K562 (cell line): ENCODE measurements around the gene GAPT. TPM values are rescaled to one million over a fixed set of nuclear protein-coding genes. Genes with fewer than 3 reads are reported as not detected.

Experiments used
- ATAC-seq: fragments of 200-7000 bp; cut with Tn5 transposase; 3 replicates; pipeline ENCODE4 v1.9.1; 2020; ENCODE audit warnings: moderate library complexity
- BruUV-seq: library from RNA; stranded (reverse); fragments of 400-500 nt; replicated peaks from 2 replicates; lab custom pipeline; 2021; lab: Mats Ljungman, UMichigan
- CTCF ChIA-PET: fragments of 300-600 bp; formaldehyde crosslinking; extraction: SDS; loops from one replicate; lab custom pipeline; 2021; ENCODE audit warnings: low intra/inter-chr PET ratio; lab: Yijun Ruan, JAX
- POLR2A ChIA-PET: fragments of 300-600, 350-650 bp; sonication (Branson Sonifier 250); formaldehyde crosslinking; extraction: SDS; loops from one replicate; lab custom pipeline; 2021; ENCODE audit warnings: antibody characterized with exemption, inconsistent platforms; lab: Yijun Ruan, JAX
- DNase-seq, 4 experiments: peaks; one replicate each; pipeline versions ENCODE4 v3.0.0 to v3.0.0-alpha.2; 2011 to 2018; ENCODE audit warnings: low spot score in 3 of 4, mixed read lengths in 3 of 4; ENCODE audit errors: extremely low read depth in 1 of 4
- FAIRE-seq: peaks from 2 replicates; lab custom pipeline; 2011; peaks lifted over from hg19 to GRCh38; lab: Jason Lieb, UNC
- H2AFZ ChIP-seq: 2 replicates; pipeline ENCODE4 v1.6.0; 2011; ENCODE audit warnings: low read depth, low read length, control low read depth, inconsistent platforms
- H3K27ac ChIP-seq: fragments of 200-600 bp; 3 replicates; pipeline ENCODE4 v1.8.0; 2011; ENCODE audit warnings: low read depth, mild to moderate bottlenecking, control low read depth, inconsistent platforms, low read length, moderate library complexity, mixed read lengths; ENCODE audit errors: extremely low read depth
- H3K27me3 ChIP-seq, 2 experiments: fragments of 300-600 bp in 1 of 2; 2 replicates in 1 of 2; 3 replicates in 1 of 2; pipeline versions ENCODE4 v1.6.0 to v1.8.0; 2011; ENCODE audit warnings: inconsistent platforms in 2 of 2, low read length in 2 of 2, mild to moderate bottlenecking in 1 of 2, mixed read lengths in 1 of 2, moderate library complexity in 1 of 2; ENCODE audit not compliant: control insufficient read depth in 2 of 2, insufficient read depth in 2 of 2
- H3K36me3 ChIP-seq: fragments of 300-600 bp; 3 replicates; pipeline ENCODE4 v1.8.0; 2011; ENCODE audit warnings: mild to moderate bottlenecking, low read length, inconsistent platforms; ENCODE audit not compliant: control insufficient read depth, insufficient read depth
- H3K4me1 ChIP-seq, 2 experiments: fragments of 200-600 bp in 1 of 2; replicated peaks in 1 of 2; 2 replicates in 1 of 2; 3 replicates in 1 of 2; pipeline versions ENCODE4 v1.5.1 to v1.8.0; 2011; ENCODE audit warnings: inconsistent platforms in 2 of 2, low read length in 2 of 2, mild to moderate bottlenecking in 1 of 2, mixed read lengths in 1 of 2, moderate library complexity in 1 of 2; ENCODE audit not compliant: control insufficient read depth in 2 of 2, insufficient read depth in 2 of 2
- H3K4me2 ChIP-seq: 2 replicates; pipeline ENCODE4 v1.6.1; 2011; ENCODE audit warnings: low read length, control low read depth, inconsistent platforms, mixed read lengths; ENCODE audit not compliant: insufficient read depth
- H3K4me3 ChIP-seq: fragments of 200-600 bp; sonication (generic), shearing (Covaris generic); 2 replicates; pipeline ENCODE4 v1.5.1; 2016; ENCODE audit warnings: control low read depth, inconsistent platforms
- H3K79me2 ChIP-seq: fragments of 200-600 bp; 3 replicates; pipeline ENCODE4 v1.8.0; 2011; ENCODE audit warnings: low read length, inconsistent platforms; ENCODE audit not compliant: control insufficient read depth, insufficient read depth
- H3K9ac ChIP-seq, 2 experiments: 2 replicates each; pipeline versions ENCODE4 v1.6.0 to v1.6.1; 2011; ENCODE audit warnings: low read depth in 2 of 2, low read length in 2 of 2, control low read depth in 1 of 2, inconsistent platforms in 1 of 2, mild to moderate bottlenecking in 1 of 2, mixed read lengths in 1 of 2; ENCODE audit not compliant: insufficient read depth in 1 of 2
- H3K9me1 ChIP-seq: one replicate; pipeline ENCODE4 v1.6.0; 2011; ENCODE audit warnings: inconsistent platforms, mild to moderate bottlenecking, low read length, moderate library complexity; ENCODE audit not compliant: control insufficient read depth, insufficient read depth
- H3K9me3 ChIP-seq: replicated peaks from 2 replicates; pipeline ENCODE4 v1.5.1; 2011; ENCODE audit warnings: low read depth, low read length, inconsistent platforms; ENCODE audit not compliant: control insufficient read depth, insufficient read depth
- H4K20me1 ChIP-seq: replicated peaks from 2 replicates; pipeline ENCODE4 v1.6.1; 2011; ENCODE audit warnings: low read length, inconsistent platforms, mixed read lengths; ENCODE audit not compliant: control insufficient read depth, insufficient read depth
- ARID2 ChIP-seq: fragments of 450-650 bp; IDR thresholded peaks from 2 replicates; pipeline ENCODE4 v1.6.1; 2017; ENCODE audit warnings: antibody characterized with exemption, mild to moderate bottlenecking
- ARNT ChIP-seq, 2 experiments: fragments of 450-650 bp; IDR thresholded peaks; 2 replicates each; pipeline ENCODE4 v1.6.1; 2016; ENCODE audit warnings: mild to moderate bottlenecking in 1 of 2
- ATF1 ChIP-seq, 2 experiments: fragments of 450-650 bp in 1 of 2; IDR thresholded peaks; 2 replicates each; pipeline ENCODE4 v1.6.1; 2016; ENCODE audit warnings: missing compliant biosample characterization in 1 of 2, missing genetic modification characterization in 1 of 2
- CBX1 ChIP-seq: sonication (generic); IDR thresholded peaks from 2 replicates; pipeline ENCODE4 v1.6.1; 2016; ENCODE audit warnings: antibody characterized with exemption, low read depth, mild to moderate bottlenecking
- CBX2 ChIP-seq: fragments of 200-600 bp; sonication (generic); IDR thresholded peaks from one replicate; pipeline ENCODE4 v1.6.1; 2012; ENCODE audit warnings: mild to moderate bottlenecking, low read length, inconsistent platforms; ENCODE audit not compliant: insufficient read depth, poor library complexity, severe bottlenecking
- E2F3 ChIP-seq: fragments of 250-450 bp; sonication (Bioruptor Pico); IDR thresholded peaks from 2 replicates; pipeline ENCODE4 v1.4.0; 2020; ENCODE audit warnings: mild to moderate bottlenecking
- EP400 ChIP-seq: fragments of 450-650 bp; IDR thresholded peaks from 2 replicates; pipeline ENCODE4 v1.6.1; 2017; ENCODE audit warnings: antibody characterized with exemption, mild to moderate bottlenecking, moderate library complexity
- GATAD2A ChIP-seq: fragments of 450-650 bp; IDR thresholded peaks from 2 replicates; pipeline ENCODE4 v1.6.1; 2017
- MAZ ChIP-seq, 2 experiments: fragments of 450-650 bp in 1 of 2; sonication (generic) in 1 of 2; formaldehyde crosslinking; IDR thresholded peaks in 1 of 2; conservative IDR thresholded peaks in 1 of 2; 2 replicates each; pipeline versions ENCODE4 v1.4.0 to v1.5.0; 2020; ENCODE audit warnings: mild to moderate bottlenecking in 1 of 2, missing genetic modification reagents in 1 of 2
- RCOR1 ChIP-seq, 2 experiments: IDR thresholded peaks; 2 replicates each; pipeline ENCODE4 v1.6.1; 2012; ENCODE audit warnings: low read depth in 2 of 2, low read length in 2 of 2, borderline replicate concordance in 1 of 2, improper control_type of control experiment in 1 of 2
- SNIP1 ChIP-seq: fragments of 450-650 bp; IDR thresholded peaks from 2 replicates; pipeline ENCODE4 v1.7.1; 2017; ENCODE audit warnings: low read depth, mild to moderate bottlenecking
- SRSF1 ChIP-seq: fragments of 200-400 bp; formaldehyde crosslinking; IDR thresholded peaks from 2 replicates; pipeline ENCODE4 v1.6.1; 2017; ENCODE audit warnings: mild to moderate bottlenecking, low read depth, low read length, moderate library complexity
- ZBED1 ChIP-seq: IDR thresholded peaks from 2 replicates; pipeline ENCODE4 v1.6.1; 2014
- ZFP1 ChIP-seq: fragments of 450-650 bp; formaldehyde crosslinking; IDR thresholded peaks from 2 replicates; pipeline ENCODE4 v1.4.0; 2020; ENCODE audit warnings: mild to moderate bottlenecking, mixed read lengths
- ZKSCAN8 ChIP-seq: fragments of 200-800 bp; sonication (Bioruptor generic); IDR thresholded peaks from 2 replicates; pipeline ENCODE4 v1.6.1; 2016; ENCODE audit warnings: missing genetic modification characterization, missing compliant biosample characterization
- ZNF140 ChIP-seq: fragments of 250-450 bp; sonication (Bioruptor Pico); IDR thresholded peaks from 2 replicates; pipeline ENCODE4 v1.8.0; 2021; ENCODE audit warnings: moderate library complexity, mild to moderate bottlenecking, inconsistent platforms
- ZNF347 ChIP-seq: fragments of 450-650 bp; formaldehyde crosslinking; IDR thresholded peaks from 2 replicates; pipeline ENCODE4 v1.4.0; 2020; ENCODE audit warnings: low read depth, mild to moderate bottlenecking, moderate library complexity
- in situ Hi-C: fragments of 300-500 bp; cut with MboI; formaldehyde crosslinking; loops from 4 replicates; pipeline ENCODE4 v1.15.0; 2018; ENCODE audit warnings: inconsistent platforms, mixed read lengths
- intact Hi-C: fragments of 100-400 bp; cut with micrococcal nuclease; formaldehyde crosslinking; loops from 2 replicates; pipeline ENCODE4 v1.14.2; 2022
- polyA plus RNA-seq, 8 experiments: library from polyadenylated mRNA; depleted of rRNA in 4 of 8; stranded (reverse) in 5 of 8; unstranded in 3 of 8; fragments of >200 nt; fragmentation: Nextera tagmentation in 2 of 8; fragmentation: Illumina TruSeq in 1 of 8; extraction: Ambion mirVana in 2 of 8; extraction: Trizol in 1 of 8; gene quantifications; 2 replicates each; pipeline versions ENCODE4 v1.2.1 to v1.2.3, GENCODE V29; 2011 to 2014; ENCODE audit warnings: inconsistent platforms in 1 of 8, missing spikeins in 1 of 8
- total RNA-seq, 7 experiments: library from RNA; depleted of rRNA in 6 of 7; stranded (reverse); fragments of >200 nt in 6 of 7; fragmentation: Illumina TruSeq in 2 of 7; extraction: Trizol in 2 of 7; gene quantifications; 2 replicates each; pipeline versions ENCODE4 v1.2.1 to v1.2.3, GENCODE V29; 2011 to 2021; ENCODE audit warnings: low replicate concordance in 1 of 7
- TF ChIP-seq, protein P1 (sequence below): fragments of 450-650 bp; formaldehyde crosslinking; conservative IDR thresholded peaks from 2 replicates; pipeline ENCODE4 v1.4.0; 2022; ENCODE audit warnings: mild to moderate bottlenecking, missing genetic modification characterization
- TF ChIP-seq, protein P2 (sequence below): fragments of 250-450 bp; sonication (Bioruptor Pico); IDR thresholded peaks from 2 replicates; pipeline ENCODE4 v1.5.1; 2021; ENCODE audit warnings: mild to moderate bottlenecking
- TF ChIP-seq, protein P3 (sequence below): sonication (generic); formaldehyde crosslinking; IDR thresholded peaks from 2 replicates; pipeline ENCODE4 v1.8.0; 2022; ENCODE audit warnings: missing genetic modification reagents, mild to moderate bottlenecking, borderline replicate concordance

GAPT gene
- total and polyA plus RNA-seq, 9 of the 15 experiments (the other 6 are each of a cell fraction or from before 2014, with no cell fraction given), result not detected

DNA sequence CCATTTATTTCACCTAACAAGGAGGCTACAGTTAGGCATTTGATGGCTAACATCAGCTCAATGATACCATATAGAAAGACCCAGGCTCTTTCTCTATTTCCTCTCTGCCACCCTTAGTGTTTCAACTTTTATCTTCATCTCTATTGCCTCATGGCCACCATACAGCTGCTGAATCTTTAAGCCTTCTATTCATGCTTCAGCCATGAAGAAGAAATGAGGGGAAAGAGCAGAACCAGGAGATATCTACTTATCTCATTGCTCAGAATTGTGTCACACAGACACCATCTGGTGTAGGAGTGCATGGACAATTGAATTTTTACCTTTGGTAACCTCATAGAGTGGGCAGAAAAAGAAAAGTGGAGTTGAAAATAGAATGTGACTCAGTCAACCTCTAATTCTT lies 6.7 kb downstream of the GAPT start:
- ATAC-seq, result no peak
- no peaks in the 10 kb centered on the region for H3K4me1 ChIP-seq
- H3K79me2 ChIP-seq, result no peaks in the 10 kb centered on the region
- H3K4me3 ChIP-seq, result no peak overlapping the region
- H3K9me3 ChIP-seq, result no peaks in the 10 kb centered on the region
- POLR2A ChIA-PET, result no interaction called here
- H3K9me1 ChIP-seq, result no peaks in the 10 kb centered on the region
- CTCF ChIA-PET, result no interaction called here
- TF ChIP-seq ZNF140 (CRISPR knock-in tag) (no peak), ZFP1 (CRISPR knock-in tag) (no peak), ZKSCAN8 (CRISPR knock-in tag) (no peak), SNIP1 (no peak), RCOR1 (IDR thresholded peaks at IDR 0.05; ENCODE audit: borderline replicate concordance in 1 of 2, low read depth in 2 of 2, low read length in 2 of 2) (no peak), EP400 (no peak), CBX1 (no peak), ARID2 (no peak), GATAD2A (no peak), ATF1 (CRISPR knock-in tag; IDR thresholded peaks at IDR 0.05) (no peak), ATF1 (tag; IDR thresholded peaks at IDR 0.05) (no peak), CBX2 (no peak), E2F3 (CRISPR knock-in tag) (no peak), ZBED1 (no peak), SRSF1 (no peak), ARNT (IDR thresholded peaks at IDR 0.05) (no peak), ZNF347 (CRISPR knock-in tag) (no peak), MAZ (CRISPR knock-in tag; conservative IDR thresholded peaks at IDR 0.05 in 1 of 2, IDR thresholded peaks at IDR 0.05 in 1 of 2) (no peak)
- TF ChIP-seq, protein P1, sequence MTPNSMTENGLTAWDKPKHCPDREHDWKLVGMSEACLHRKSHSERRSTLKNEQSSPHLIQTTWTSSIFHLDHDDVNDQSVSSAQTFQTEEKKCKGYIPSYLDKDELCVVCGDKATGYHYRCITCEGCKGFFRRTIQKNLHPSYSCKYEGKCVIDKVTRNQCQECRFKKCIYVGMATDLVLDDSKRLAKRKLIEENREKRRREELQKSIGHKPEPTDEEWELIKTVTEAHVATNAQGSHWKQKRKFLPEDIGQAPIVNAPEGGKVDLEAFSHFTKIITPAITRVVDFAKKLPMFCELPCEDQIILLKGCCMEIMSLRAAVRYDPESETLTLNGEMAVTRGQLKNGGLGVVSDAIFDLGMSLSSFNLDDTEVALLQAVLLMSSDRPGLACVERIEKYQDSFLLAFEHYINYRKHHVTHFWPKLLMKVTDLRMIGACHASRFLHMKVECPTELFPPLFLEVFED, result no peak
- TF ChIP-seq, protein P2, sequence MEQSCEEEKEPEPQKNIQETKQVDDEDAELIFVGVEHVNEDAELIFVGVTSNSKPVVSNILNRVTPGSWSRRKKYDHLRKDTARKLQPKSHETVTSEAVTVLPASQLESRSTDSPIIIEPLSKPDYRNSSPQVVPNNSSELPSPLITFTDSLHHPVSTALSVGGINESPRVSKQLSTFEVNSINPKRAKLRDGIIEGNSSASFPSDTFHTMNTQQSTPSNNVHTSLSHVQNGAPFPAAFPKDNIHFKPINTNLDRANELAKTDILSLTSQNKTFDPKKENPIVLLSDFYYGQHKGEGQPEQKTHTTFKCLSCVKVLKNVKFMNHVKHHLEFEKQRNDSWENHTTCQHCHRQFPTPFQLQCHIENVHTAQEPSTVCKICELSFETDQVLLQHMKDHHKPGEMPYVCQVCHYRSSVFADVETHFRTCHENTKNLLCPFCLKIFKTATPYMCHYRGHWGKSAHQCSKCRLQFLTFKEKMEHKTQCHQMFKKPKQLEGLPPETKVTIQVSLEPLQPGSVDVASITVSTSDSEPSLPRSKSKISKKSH, result no peak
- TF ChIP-seq, protein P3, sequence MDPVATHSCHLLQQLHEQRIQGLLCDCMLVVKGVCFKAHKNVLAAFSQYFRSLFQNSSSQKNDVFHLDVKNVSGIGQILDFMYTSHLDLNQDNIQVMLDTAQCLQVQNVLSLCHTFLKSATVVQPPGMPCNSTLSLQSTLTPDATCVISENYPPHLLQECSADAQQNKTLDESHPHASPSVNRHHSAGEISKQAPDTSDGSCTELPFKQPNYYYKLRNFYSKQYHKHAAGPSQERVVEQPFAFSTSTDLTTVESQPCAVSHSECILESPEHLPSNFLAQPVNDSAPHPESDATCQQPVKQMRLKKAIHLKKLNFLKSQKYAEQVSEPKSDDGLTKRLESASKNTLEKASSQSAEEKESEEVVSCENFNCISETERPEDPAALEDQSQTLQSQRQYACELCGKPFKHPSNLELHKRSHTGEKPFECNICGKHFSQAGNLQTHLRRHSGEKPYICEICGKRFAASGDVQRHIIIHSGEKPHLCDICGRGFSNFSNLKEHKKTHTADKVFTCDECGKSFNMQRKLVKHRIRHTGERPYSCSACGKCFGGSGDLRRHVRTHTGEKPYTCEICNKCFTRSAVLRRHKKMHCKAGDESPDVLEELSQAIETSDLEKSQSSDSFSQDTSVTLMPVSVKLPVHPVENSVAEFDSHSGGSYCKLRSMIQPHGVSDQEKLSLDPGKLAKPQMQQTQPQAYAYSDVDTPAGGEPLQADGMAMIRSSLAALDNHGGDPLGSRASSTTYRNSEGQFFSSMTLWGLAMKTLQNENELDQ (CRISPR knock-in tag), result no peak
- TF ChIP-seq, all 486 proteins: peak for 0
- no peak overlapping the region for H3K9ac ChIP-seq
- H3K36me3 ChIP-seq, result no peaks in the 10 kb centered on the region
- no peak overlapping the region for H3K4me2 ChIP-seq
- H3K27ac ChIP-seq, result no peak overlapping the region
- no TSS peak for BruUV-seq
- no peaks in the 10 kb centered on the region for H3K27me3 ChIP-seq
- no peak overlapping the region for H2AFZ ChIP-seq
- no peak for DNase-seq
- in situ Hi-C loops (no loop called here), intact Hi-C loops (loop anchor here (5.0 kb wide), 1 partner anchor 354 kb away; no protein-coding TSS in a partner anchor)
- H4K20me1 ChIP-seq, result no peaks in the 10 kb centered on the region
- FAIRE-seq, result no peak
